ENCODE data around the gene ATXN7L2.

Gene ATXN7L2

DNA sequence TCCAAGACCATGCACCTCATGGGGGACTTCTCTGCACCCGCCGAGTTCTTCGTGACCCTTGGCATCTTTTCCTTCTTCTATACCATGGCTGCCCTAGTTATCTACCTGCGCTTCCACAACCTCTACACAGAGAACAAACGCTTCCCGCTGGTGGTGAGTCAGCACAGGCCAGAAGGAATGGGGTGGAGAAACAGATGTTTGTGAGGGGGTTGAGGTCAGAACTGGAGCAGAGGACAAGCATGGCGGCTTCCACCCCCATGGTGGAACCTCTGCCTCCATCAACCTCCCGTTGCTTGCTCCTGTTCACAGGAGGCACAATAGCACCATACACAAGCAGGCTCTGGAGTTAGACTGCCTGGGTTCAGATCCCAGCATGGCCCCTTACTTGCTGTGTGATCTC is 6.9 kb upstream of the ATXN7L2 start:
- no peak for DNase-seq

DNA sequence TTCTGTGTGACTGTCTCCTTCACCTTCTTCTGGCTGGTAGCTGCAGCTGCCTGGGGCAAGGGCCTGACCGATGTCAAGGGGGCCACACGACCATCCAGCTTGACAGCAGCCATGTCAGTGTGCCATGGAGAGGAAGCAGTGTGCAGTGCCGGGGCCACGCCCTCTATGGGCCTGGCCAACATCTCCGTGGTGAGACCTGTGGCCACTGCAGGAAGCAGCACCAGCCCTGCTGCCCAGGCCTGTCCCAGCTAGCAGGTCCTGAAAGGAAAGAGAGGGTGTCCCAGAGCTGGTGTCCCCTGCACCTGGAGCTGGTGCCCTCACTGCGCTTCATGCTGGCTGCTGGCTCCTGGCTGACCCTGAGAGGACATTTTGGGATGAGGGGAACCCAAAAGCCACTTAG is 5.9 kb upstream of the ATXN7L2 start:
- DNase-seq, result peak; percentile 61

DNA sequence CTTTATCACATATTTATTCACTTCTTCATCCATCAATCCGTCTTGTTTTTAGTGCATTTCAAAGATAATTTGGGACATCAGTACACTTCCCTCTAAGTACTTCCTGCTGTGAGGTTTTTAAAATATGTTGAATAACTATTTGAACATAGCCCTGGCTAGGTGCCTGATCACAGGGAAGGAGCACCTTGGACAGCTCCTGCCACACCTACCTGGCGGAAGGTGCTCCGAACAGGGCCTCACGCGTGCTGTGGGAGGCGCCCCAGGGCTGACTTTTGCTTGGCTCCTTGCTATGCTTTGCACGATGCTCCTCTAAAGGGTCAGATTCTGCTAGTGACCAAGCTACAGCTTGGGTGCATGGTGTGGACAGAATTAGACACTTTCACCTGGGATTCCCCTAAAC is 4.9 kb upstream of the ATXN7L2 start:
- DNase-seq, result peak; percentile 41

DNA sequence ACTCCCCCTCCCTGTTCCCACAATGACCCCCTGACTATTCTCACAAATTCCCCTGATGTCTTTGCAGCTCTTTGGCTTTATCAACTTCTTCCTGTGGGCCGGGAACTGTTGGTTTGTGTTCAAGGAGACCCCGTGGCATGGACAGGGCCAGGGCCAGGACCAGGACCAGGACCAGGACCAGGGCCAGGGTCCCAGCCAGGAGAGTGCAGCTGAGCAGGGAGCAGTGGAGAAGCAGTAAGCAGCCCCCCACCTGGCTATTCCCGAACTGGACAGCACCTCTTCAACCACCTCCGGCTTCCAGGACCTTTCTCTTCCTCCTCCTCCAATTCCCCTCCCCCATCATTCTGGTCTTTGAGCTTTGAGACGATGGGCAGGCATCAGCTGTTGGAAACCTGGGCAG is 4.4 kb upstream of the ATXN7L2 start:
- no peak for DNase-seq

DNA sequence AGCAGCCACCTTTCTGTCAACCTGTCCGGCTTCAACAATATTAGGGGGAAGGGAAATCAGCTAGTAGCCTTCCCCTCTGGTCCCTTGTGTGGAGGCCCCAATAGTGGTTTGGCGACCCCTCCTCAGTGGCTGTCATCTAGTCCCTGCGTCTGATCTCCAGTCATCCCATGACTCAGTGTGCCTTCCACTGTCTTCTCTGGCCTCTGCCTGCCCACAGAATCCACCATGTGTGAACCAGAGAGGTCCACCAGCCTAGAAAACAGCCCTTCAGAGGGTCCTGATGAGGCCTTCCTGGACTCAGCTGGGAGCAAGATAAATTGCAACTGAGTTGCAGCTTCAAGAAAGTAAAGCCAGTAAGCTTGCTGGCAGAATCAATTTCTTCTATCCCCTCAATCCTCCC is 3.8 kb upstream of the ATXN7L2 start:
- no peak for DNase-seq

DNA sequence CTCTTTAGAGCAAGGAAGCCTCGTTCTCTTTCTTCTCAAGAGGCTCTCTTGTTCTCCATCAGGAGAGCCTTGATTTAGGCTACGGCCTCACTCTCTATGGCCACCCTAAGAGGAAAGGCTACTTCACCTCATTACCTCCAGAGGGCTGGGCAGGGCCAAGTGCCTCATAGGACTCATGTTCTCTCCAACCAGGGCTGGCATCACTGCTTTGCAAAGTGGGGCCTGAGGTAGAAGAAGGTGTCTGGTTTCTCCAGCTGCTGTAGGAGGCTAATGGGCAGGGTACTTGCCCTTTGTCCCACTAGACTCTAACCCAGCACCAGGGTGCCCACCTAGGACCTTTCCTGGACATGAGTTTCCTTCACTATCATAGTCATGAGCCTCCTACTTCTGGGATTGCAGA is 2.1 kb upstream of the ATXN7L2 start:
- DNase-seq, result no peak

- no peak for DNase-seq
These were observed 1.5 kb upstream of the ATXN7L2 start for GRCh38 chr1:109482242-109482641.

- DNase-seq, result no peak
These were observed 674 bp upstream of the ATXN7L2 start for GRCh38 chr1:109482791-109483671.

GRCh38 chr1:109484519-109484975 is 842 bp downstream of the ATXN7L2 start:
- no peak for DNase-seq

DNA sequence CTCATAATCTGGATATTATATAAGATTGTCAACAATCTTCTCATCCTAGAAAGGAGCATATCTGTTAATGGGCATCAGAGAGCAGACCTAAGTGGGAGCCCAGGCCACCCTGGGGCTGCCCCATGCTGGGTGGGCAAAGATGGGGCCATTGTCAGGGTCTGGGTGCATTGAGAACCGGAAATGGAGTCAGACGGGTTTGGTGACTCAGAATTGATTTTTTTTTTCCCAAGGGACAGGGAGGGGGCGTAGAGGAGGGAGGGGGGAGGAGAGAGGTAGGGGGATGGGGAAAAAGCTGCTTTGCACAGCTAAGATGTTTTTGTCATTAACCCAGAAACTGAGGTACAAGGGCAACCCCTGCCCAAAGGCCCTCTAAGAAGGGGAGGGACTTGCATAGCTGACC is 1.3 kb downstream of the ATXN7L2 start:
- DNase-seq, result no peak

- no peak for DNase-seq
These were observed 3.6 kb downstream of the ATXN7L2 start for GRCh38 chr1:109487261-109487660.

DNA sequence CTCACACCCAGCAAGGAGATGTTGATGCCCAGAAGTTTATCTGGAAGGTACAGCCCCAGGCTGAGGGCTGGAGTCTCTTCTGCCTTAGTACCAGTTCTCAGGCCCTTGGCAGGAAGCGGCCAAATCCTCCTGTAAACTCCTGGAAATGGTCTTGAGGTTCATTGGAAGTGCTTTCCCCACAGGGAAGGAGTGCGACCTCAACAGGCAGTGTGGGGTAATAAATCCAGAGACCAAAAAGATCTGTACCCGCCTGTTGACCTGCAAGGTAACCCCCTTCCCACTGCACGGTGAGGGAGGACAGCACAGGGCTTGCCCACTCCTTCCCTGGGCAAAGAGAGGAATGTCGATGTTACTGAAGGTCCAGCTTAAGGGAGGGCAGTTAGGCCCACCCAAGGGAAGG is 4.5 kb downstream of the ATXN7L2 start:
- no peak for DNase-seq

- DNase-seq, result no peak
These were observed 5.0 kb downstream of the ATXN7L2 start for GRCh38 chr1:109488696-109489095.

DNA sequence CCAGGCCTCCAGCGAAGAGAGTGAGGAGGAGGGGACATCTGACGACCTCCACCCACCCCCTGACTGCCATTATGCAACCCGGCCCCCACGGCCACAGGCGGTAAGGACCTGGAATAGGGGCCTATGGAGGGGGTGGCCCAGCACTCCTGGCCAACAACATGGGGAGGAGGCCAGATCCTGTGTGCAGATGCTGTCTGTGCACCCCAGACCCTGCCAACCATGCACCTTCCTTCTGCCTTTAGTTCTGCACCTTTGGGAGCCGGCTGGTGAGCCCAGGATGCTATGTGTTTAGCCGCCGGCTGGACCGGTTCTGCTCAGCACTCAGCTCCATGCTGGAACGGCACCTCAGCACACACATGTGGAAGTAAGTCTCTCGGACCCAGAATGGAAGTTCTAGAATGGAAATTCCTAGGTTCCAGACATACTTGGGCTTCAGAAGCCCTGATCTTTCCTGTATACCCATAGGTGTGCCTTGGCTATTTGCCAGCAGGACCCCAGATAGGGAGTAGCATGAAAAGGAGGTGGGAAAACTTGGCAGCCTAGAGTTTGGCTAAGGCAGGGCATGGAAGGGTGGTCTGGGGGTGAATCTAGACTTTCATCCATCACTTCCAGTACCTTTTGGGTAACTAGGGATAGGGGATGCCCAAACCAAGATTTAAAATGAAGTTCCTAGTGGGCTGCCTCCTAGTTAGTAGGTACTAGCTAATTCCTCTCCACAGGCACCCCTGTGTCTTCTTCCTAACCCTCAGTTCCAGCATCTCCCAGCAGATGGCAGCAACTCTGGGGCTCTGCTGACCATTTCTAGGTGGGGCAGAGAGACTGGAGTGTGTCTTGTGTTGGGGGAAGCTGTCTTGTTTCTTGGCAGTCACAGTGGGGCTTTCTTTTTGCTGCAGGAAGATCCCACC is 6.6 kb downstream of the ATXN7L2 start:
- peak; percentile 87 for DNase-seq

DNA sequence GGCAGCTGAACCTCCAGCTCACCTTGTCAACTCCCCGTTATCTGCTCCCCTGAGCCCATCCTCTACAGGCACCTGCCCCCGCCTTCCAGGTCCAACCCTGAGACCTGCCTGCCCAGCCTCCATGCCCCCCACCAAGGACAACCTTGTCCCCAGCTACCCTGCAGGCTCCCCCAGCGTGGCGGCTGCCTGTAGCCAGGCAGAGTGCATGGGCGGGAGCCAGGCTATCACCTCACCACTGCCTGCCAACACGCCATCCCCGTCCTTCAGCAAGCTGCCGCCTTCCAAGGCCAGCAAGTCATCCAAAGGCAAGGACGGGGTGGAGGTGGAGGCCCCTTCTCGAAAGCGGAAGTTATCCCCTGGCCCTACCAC is 7.2 kb downstream of the ATXN7L2 start:
- DNase-seq, result no peak

DNA sequence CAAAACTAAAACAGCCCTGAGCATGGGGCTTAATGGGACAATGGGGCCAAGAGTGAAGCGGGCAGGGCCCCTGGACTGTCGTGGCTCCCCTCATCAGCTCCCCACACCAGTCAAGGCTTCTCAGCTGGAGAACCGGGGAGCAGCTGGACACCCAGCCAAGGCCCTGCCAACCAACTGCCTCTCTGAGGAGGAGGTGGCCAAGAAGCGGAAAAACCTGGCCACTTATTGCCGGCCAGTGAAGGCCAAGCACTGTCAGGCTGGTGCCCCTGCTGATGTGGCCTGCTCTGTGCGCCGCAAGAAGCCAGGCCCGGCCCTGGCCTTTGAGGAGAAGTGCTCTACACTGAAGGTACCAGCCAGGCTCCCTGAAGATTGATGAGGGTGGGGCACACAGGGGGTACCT is 7.7 kb downstream of the ATXN7L2 start:
- no peak for DNase-seq

GRCh38 chr1:109492779-109493178 is 9.1 kb downstream of the ATXN7L2 start:
- no peak for DNase-seq

DNA sequence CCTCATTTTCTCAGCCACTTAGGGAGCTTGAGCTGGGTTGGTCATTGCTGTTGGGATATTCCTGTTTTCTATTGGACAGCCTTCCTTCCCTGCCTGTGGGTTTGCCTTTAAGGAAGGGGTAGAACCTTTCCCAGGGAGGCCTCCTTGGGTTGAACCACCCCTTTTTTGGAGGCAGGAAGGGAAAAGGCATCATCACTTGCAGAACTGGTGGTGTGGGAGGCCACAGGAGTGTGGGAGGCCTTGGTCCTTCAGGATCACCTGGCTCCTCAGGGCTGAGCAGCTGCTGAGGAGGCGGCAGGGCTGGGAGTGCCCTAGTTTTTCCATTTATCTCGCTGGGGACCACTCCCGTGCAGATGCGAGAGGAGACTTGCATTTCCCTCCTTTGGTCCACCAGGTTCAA is 9.5 kb downstream of the ATXN7L2 start:
- no peak for DNase-seq

GRCh38 chr1:109493805-109494539 is 10.3 kb downstream of the ATXN7L2 start, which contains the start of gene CYB561D1:
Gene CYB561D1 (plus strand): TSS chr1:109494094. CDS start chr1:109494140, 46 bp downstream.
- DNase-seq, result peak; percentile 94

DNA sequence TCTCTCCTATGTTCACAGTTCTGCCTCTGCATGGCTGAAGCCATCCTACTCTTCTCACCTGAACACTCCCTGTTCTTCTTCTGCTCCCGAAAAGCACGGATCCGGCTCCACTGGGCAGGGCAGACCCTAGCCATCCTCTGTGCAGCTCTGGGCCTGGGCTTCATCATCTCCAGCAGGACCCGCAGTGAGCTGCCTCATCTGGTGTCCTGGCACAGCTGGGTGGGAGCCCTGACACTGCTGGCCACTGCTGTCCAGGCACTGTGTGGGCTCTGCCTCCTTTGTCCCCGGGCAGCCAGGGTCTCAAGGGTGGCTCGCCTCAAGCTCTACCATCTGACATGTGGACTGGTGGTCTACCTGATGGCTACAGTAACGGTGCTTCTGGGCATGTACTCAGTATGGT is 12.0 kb downstream of the ATXN7L2 start:
- no peak for DNase-seq

GRCh38 chr1:109497449-109498160 is 13.9 kb downstream of the ATXN7L2 start:
- no peak for DNase-seq

DNA sequence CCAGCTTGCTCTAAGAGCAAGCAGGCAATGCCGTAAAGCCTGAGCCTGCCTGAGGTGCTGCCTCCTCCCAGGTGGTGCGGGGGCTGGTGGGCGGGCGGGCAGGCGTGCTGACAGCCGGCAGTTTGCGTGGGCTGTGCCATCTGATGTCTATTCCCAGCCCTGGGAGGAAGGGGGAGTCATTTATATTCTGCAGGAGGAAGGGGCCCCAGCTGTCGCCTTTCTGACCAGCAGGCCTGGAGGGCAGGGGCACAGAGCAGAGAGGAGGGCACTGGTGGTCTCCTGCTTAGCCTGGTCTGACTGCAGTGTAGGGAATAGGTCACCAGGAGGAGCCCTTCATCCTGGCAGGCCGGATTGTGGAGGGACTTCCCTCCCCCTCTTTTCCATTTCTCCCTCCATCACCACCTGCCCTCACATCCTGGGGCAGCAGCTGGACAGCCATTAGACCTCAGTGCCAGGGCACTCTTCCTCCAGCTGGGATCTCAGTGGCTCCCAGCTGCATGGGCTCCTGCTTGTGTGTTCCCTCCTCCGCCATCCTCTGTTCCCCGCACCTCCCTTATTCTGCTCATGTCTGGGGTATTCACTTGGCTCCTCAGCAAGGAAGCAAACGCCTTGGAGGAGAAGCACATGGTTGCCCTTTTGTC is 14.6 kb downstream of the ATXN7L2 start:
- peak; percentile 49 for DNase-seq

Data from hematopoietic multipotent progenitor cell treated with erythropoietin and hydrocortisone succinate and interleukin-3 and kit ligand, for 4 days (in vitro differentiated cells).